Thyroid gland (tissue), 4 donors: ENCODE results near the gene RGCC. TPM values are rescaled to one million over a fixed set of nuclear protein-coding genes. Genes with fewer than 3 reads are reported as not detected.

Source experiments
- DNase-seq, 2 donors: peaks; one replicate each; pipeline ENCODE4 v3.0.0-alpha.2; 2019
- H3K27ac ChIP-seq, 3 donors: fragments of 200-600 bp; sonication (generic); 1 replicate in 2 of 3; 2 replicates in 1 of 3; pipeline ENCODE4 v1.5.1; 2016 to 2019; ENCODE audit warnings: mild to moderate bottlenecking in 1 of 3, moderate library complexity in 1 of 3
- H3K27me3 ChIP-seq: fragments of 200-600 bp; sonication (generic); one replicate; pipeline ENCODE4 v1.5.1; 2019
- H3K36me3 ChIP-seq, 2 donors: fragments of 200-600 bp; sonication (generic); one replicate each; pipeline ENCODE4 v1.5.1; 2016 to 2019
- H3K4me1 ChIP-seq, 2 donors: fragments of 200-600 bp; sonication (generic); one replicate each; pipeline ENCODE4 v1.5.1; 2017 to 2019
- H3K4me3 ChIP-seq, 3 donors: fragments of 200-600 bp; sonication (generic); replicated peaks in 1 of 3; 1 replicate in 2 of 3; 2 replicates in 1 of 3; pipeline ENCODE4 v1.5.1; 2016; ENCODE audit warnings: mild to moderate bottlenecking in 1 of 3
- H3K9me3 ChIP-seq: fragments of 200-600 bp; sonication (generic); one replicate; pipeline ENCODE4 v1.5.1; 2017
- POLR2A ChIP-seq, 2 donors: fragments of 450-650 bp; IDR thresholded peaks; one replicate each; pipeline ENCODE4 v1.6.1; 2017; ENCODE audit warnings: antibody characterized with exemption in 2 of 2, mild to moderate bottlenecking in 2 of 2, moderate library complexity in 1 of 2
- WGBS, 2 donors: methylation state at CpG; one replicate each; pipeline ENCODE4 v1.1.5; 2017; 5-methylcytosine and 5-hydroxymethylcytosine counted together
- intact Hi-C: fragments of 100-400 bp; cut with DNase I; formaldehyde crosslinking; loops from one replicate; pipeline ENCODE4 v1.15.1; 2023
- total RNA-seq, 4 donors: library from RNA; depleted of rRNA; stranded (reverse); fragments of >200 nt; gene quantifications; one replicate each; pipeline ENCODE4 v1.2.3, GENCODE V29; 2016
- TF ChIP-seq, protein P1 (sequence below), 6 experiments: fragments of 200-600 bp in 3 of 6; fragments of 450-650 bp in 3 of 6; sonication (generic) in 3 of 6; IDR thresholded peaks; one replicate each; pipeline ENCODE4 v1.5.1; 2016 to 2019; ENCODE audit warnings: antibody characterized with exemption in 6 of 6, mild to moderate bottlenecking in 2 of 6, inconsistent platforms in 1 of 6, moderate library complexity in 1 of 6

Gene RGCC
- total RNA-seq, 4 donors from 2014 or later: 84.8 to 162 (median 127) TPM

- DNase-seq: no peak
- Histone ChIP-seq H3K27ac (peak overlapping the region in 1 of 3 donors; percentile 5), H3K4me3 (no peak overlapping the region), H3K27me3 (no peaks in the 10 kb centered on the region), H3K4me1 (peaks cover 0 to 12% of the 10 kb centered on the region in 2 donors), H3K36me3 (no peaks in the 10 kb centered on the region), H3K9me3 (no peaks in the 10 kb centered on the region)
- intact Hi-C loops: no loop called here
- 81 to 88% methylated on average over 6 of the region's 6 CpGs for WGBS, 2 donors
- TF ChIP-seq, protein P1, sequence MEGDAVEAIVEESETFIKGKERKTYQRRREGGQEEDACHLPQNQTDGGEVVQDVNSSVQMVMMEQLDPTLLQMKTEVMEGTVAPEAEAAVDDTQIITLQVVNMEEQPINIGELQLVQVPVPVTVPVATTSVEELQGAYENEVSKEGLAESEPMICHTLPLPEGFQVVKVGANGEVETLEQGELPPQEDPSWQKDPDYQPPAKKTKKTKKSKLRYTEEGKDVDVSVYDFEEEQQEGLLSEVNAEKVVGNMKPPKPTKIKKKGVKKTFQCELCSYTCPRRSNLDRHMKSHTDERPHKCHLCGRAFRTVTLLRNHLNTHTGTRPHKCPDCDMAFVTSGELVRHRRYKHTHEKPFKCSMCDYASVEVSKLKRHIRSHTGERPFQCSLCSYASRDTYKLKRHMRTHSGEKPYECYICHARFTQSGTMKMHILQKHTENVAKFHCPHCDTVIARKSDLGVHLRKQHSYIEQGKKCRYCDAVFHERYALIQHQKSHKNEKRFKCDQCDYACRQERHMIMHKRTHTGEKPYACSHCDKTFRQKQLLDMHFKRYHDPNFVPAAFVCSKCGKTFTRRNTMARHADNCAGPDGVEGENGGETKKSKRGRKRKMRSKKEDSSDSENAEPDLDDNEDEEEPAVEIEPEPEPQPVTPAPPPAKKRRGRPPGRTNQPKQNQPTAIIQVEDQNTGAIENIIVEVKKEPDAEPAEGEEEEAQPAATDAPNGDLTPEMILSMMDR (IDR thresholded peaks at IDR 0.05): no peak
- TF ChIP-seq POLR2A (IDR thresholded peaks at IDR 0.05): no peak
Measured at GRCh38 chr13:41494202-41494601, 36.9 kb downstream of the RGCC start.

DNA sequence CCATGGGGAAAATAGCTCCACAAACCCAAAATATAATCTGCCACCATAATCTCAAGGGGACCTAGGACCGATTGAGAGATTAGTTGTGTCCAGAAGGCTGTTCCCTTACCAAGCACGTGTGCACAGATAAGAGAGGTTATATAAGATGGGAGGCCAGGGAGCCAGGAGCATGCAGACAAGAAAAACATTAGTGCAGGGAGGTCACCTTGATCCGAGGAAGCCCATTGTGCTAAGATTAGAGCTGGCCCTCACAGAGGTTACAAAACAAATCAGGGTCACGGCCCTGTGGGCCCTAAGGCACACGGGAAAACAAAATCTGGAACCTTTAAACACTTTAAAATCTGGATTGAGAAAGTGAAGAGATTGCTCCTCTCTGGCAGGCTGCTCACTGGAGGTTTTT, 37.7 kb downstream of the RGCC start:
- no peak overlapping the region for H3K4me3 ChIP-seq
- no peaks in the 10 kb centered on the region for H3K36me3 ChIP-seq
- H3K27ac ChIP-seq: no peak overlapping the region
- peak in 1 of 2 donors; percentile 2 for DNase-seq
- intact Hi-C loops: no loop called here
- TF ChIP-seq POLR2A (IDR thresholded peaks at IDR 0.05): no peak
- TF ChIP-seq, protein P1 (IDR thresholded peaks at IDR 0.05): no peak
- no peaks in the 10 kb centered on the region for H3K27me3 ChIP-seq
- H3K4me1 ChIP-seq: peaks cover 0 to 12% of the 10 kb centered on the region in 2 donors
- H3K9me3 ChIP-seq: no peaks in the 10 kb centered on the region
- WGBS, 2 donors: 15 to 16% methylated on average over 5 of the region's 5 CpGs

DNA sequence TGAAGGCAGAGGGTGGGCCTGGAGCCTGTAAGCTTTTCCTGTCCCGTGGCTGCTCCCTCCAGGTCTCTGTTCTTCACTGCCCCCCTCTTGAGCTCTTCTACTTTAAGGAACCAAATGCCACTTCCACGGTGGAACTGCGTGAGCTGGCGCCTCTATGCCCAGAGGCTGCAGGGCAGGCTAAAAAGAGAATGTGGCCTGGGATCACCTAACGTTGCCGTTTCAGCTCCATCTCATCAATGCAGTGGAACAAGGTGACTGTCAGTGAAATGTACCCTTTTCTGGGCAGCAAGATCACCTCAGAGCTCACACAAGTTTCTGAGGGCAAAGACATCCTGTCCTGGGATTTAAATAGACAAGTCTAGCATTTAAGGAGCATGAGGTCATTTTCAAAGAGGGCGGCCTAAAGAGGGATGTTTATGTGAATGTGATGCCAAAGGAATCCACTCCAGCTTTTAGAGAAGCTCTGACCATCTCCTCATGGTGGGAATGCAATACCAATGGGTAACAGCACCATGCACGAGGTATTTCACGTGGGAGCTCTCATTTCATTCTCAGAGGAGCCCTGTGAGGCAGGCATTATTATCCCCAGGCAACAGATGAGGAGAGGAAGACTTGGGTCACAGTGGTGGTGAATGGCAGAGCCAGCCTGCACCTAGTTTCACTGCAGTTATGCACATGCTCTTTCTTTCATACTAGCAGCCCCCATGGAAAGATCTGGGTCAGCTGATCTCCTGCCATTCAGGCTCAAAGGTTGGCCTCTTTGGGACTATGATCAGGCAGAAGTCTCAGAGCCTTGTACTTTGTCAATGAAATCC, 39.3 kb downstream of the RGCC start:
- 66 to 67% methylated on average over 9 of the region's 9 CpGs for WGBS, 2 donors
- Histone ChIP-seq H3K9me3 (no peaks in the 10 kb centered on the region), H3K4me1 (peaks cover 0 to 12% of the 10 kb centered on the region in 2 donors), H3K36me3 (no peaks in the 10 kb centered on the region), H3K4me3 (no peak overlapping the region), H3K27me3 (no peaks in the 10 kb centered on the region), H3K27ac (no peak overlapping the region)
- DNase-seq: no peak
- no peak for TF ChIP-seq POLR2A (IDR thresholded peaks at IDR 0.05)
- TF ChIP-seq, protein P1 (IDR thresholded peaks at IDR 0.05): no peak
- intact Hi-C loops: no loop called here

- H3K36me3 ChIP-seq: no peaks in the 10 kb centered on the region
- intact Hi-C loops: no loop called here
- no peaks in the 10 kb centered on the region for H3K9me3 ChIP-seq
- no peak overlapping the region for H3K4me3 ChIP-seq
- DNase-seq: no peak
- WGBS, 2 donors: 90 to 92% methylated on average over 5 of the region's 5 CpGs
- peaks cover 0 to 12% of the 10 kb centered on the region in 2 donors for H3K4me1 ChIP-seq
- no peaks in the 10 kb centered on the region for H3K27me3 ChIP-seq
- no peak overlapping the region for H3K27ac ChIP-seq
- TF ChIP-seq, protein P1 (IDR thresholded peaks at IDR 0.05): no peak
- TF ChIP-seq POLR2A (IDR thresholded peaks at IDR 0.05): no peak
Measured at GRCh38 chr13:41497436-41497835, 40.1 kb downstream of the RGCC start.

DNA sequence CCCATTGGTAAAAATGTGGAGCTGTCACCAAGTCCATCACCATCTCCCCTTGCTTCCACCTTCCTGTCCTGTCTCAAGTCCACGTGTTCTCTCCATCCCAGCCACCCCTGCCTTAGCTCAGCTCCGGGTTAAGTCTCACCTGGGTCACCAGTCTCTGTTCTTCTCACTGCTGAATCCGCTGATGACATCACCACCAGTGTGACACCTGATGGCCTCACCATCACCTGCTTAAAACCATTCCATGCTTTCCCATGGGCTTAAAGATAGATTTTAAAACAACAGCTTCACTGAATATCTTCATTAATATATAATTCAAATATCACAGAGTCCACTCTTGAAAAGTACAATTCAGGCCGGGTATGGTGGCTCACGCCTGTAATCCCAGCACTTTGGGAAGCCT, 42.1 kb downstream of the RGCC start:
- no peak for TF ChIP-seq POLR2A (IDR thresholded peaks at IDR 0.05)
- TF ChIP-seq, protein P1 (IDR thresholded peaks at IDR 0.05): no peak
- Histone ChIP-seq H3K4me3 (no peak overlapping the region), H3K27me3 (no peaks in the 10 kb centered on the region), H3K36me3 (no peaks in the 10 kb centered on the region), H3K9me3 (no peaks in the 10 kb centered on the region), H3K27ac (no peak overlapping the region), H3K4me1 (peaks cover 0 to 12% of the 10 kb centered on the region in 2 donors)
- no peak for DNase-seq
- WGBS, 2 donors: 95 to 96% methylated on average over 5 of the region's 5 CpGs
- intact Hi-C loops: no loop called here
